ENCODE data around the gene RTN4.
"Not testable (repeated sequence)": the region's sequence is repeated elsewhere in the genome, so short reads cannot be mapped to it uniquely, and the experiment has no call there.

Gene RTN4

DNA sequence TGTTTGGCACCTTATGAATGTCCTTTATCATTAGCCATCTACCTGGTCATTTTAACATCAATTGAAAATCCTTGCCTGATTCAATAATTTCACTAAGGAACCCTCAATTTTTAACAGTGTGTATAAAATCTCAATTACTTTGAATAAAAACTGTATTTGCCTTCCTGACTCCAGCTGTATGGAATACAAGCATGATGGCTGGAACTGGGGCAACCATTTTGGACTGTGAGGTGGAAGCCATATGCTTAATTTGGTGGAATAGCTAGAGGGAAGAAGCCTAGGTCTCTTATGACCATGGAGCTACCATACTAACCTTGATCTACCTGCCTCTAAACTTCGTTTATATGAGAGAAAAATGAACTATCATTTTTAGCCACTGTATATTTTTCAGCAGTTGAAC, 12.5 kb upstream of the RTN4 start:
- Histone ChIP-seq H3K27ac (ENCODE audit: low read length) (no peak overlapping the region), H3K4me3 (ENCODE audit: low read length) (no peak overlapping the region), H3K9me3 (ENCODE audit: insufficient read depth, low read depth, low read length) (no peaks in the 10 kb centered on the region), H3K27me3 (ENCODE audit: insufficient read depth, low read length) (no peaks in the 10 kb centered on the region), H3K9ac (ENCODE audit: low read depth, low read length) (no peak overlapping the region), H3K36me3 (ENCODE audit: insufficient read depth, low read depth, low read length) (no peaks in the 10 kb centered on the region), H3K4me1 (ENCODE audit: insufficient read depth, low read length) (no peaks in the 10 kb centered on the region)

DNA sequence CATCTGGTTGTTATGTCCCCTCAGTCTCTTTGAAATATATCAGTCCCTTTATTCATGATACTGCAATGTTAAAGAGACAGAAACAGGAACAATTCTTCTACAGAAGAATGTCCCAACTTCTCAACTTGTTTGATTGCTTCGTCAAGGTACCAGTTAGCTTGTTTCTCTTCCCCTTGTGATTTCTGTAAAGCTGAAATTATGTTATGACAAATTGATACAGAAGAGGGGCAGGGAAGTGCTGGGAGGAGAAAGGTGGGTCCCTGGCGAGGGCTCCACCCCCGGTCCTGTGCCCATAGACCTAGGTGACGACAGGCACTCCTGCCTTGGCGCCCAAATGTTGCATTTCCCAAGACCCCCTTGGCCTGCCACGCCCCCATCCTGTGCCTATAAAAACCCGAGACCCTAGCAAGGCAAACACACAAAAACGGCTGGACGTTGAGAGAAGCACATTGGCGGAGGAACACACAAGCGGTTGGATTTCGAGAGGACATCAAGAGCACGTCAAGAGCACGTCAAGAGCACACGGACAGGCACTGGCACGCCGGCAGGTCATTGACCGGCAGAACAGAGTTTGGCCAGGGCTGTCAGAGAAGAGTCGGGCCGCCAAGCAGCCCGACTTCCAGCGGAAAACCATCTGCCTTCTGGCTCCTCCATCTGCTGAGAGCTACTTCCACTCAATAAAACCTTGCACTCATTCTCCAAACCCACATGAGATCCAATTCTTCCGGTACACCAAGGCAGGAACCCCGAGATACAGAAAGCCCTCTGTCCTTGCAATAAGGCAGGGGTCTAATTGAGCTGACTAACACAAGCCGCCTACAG, 11.5 kb upstream of the RTN4 start:
- H3K27me3 ChIP-seq (ENCODE audit: insufficient read depth, low read length) = no peaks in the 10 kb centered on the region

DNA sequence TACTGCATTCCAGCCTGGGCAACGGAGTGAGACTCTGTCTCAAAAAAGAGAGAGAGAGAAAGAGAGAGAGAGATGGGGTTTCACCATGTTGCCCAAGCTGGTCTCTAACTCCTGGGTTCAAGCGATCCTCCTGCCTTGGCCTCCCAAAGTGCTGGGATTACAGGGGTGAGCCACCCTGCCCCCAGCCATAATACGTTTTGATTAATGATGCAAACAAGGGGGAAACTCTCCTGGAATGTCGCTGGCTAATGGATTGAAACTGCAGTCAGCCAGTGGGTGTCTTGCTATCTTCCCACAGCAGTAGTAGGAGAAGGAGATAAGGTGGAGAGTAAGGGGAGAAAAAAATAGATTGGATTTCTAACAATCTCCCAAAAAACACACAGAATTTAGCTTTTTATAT, 9.5 kb upstream of the RTN4 start:
- H3K9ac ChIP-seq (ENCODE audit: low read depth, low read length) = no peak overlapping the region
- peaks cover 5% of the 10 kb centered on the region; the same call in 1 of the 2 replicates for H3K4me1 ChIP-seq (ENCODE audit: insufficient read depth, low read length)
- H3K9me3 ChIP-seq (ENCODE audit: insufficient read depth, low read depth, low read length) = no peaks in the 10 kb centered on the region
- no peak overlapping the region for H3K4me3 ChIP-seq (ENCODE audit: low read length)
- H3K27me3 ChIP-seq (ENCODE audit: insufficient read depth, low read length) = no peaks in the 10 kb centered on the region
- H3K27ac ChIP-seq (ENCODE audit: low read length) = no peak overlapping the region
- H3K36me3 ChIP-seq (ENCODE audit: insufficient read depth, low read depth, low read length) = no peaks in the 10 kb centered on the region

More for the DNA sequence above, 11.5 kb upstream of the RTN4 start:
- Histone ChIP-seq H3K9me3 (ENCODE audit: insufficient read depth, low read depth, low read length) (no peaks in the 10 kb centered on the region), H3K36me3 (ENCODE audit: insufficient read depth, low read depth, low read length) (no peaks in the 10 kb centered on the region), H3K9ac (ENCODE audit: low read depth, low read length) (no peak overlapping the region), H3K4me3 (ENCODE audit: low read length) (no peak overlapping the region), H3K4me1 (ENCODE audit: insufficient read depth, low read length) (no peaks in the 10 kb centered on the region), H3K27ac (ENCODE audit: low read length) (no peak overlapping the region)

DNA sequence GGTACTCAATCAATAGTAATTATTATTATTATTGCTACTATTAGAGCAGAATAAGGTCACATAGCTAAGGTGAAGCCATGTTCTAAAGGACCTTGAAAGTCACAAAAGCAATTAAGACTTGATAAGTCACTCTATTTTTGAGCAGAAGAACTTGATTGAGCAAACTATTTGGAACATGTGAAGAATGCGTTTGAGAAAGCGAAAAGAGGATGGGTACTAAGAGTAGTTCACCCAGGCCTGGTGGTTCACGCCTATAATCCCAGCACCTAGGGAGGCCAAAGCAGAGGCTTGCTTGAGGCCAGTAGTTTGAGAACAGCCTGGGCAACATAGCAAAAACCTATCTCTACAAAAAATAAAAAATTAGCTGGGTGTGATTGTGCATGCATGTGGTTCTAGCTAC, 7.2 kb upstream of the RTN4 start:
- Histone ChIP-seq H3K27me3 (ENCODE audit: insufficient read depth, low read length) (no peaks in the 10 kb centered on the region), H3K9me3 (ENCODE audit: insufficient read depth, low read depth, low read length) (no peaks in the 10 kb centered on the region), H3K4me3 (ENCODE audit: low read length) (no peak overlapping the region), H3K27ac (ENCODE audit: low read length) (no peak overlapping the region), H3K36me3 (ENCODE audit: insufficient read depth, low read depth, low read length) (no peaks in the 10 kb centered on the region), H3K9ac (ENCODE audit: low read depth, low read length) (no peak overlapping the region), H3K4me1 (ENCODE audit: insufficient read depth, low read length) (peaks cover 5% of the 10 kb centered on the region)

DNA sequence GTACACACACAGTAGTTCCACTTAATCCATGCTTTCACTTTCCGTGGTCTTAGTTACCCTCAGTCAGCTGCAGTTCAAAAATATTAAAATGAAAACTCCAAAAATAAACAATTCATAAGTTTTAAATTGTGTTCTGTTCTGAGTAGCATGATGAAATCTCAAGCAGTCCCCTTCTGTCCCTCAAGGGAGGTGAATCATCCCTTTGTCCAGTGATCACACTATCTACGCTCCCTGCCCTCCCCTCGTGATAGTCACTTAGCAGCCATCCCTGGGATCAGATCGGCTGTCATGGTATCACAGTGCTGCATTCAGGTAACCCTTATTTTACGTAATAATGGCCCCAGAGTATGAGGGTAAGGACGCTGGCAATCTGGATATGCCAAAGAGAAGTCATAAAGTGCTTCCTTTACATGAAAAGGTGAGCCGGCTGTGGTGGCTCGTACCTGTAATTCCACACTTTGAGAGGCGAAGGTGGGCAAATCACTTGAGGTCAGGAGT, 5.8 kb upstream of the RTN4 start:
- Histone ChIP-seq H3K9ac (ENCODE audit: low read depth, low read length) (no peak overlapping the region), H3K4me3 (ENCODE audit: low read length) (no peak overlapping the region), H3K9me3 (ENCODE audit: insufficient read depth, low read depth, low read length) (no peaks in the 10 kb centered on the region), H3K27me3 (ENCODE audit: insufficient read depth, low read length) (no peaks in the 10 kb centered on the region), H3K36me3 (ENCODE audit: insufficient read depth, low read depth, low read length) (no peaks in the 10 kb centered on the region), H3K4me1 (ENCODE audit: insufficient read depth, low read length) (peaks cover 14% of the 10 kb centered on the region), H3K27ac (ENCODE audit: low read length) (no peak overlapping the region)

DNA sequence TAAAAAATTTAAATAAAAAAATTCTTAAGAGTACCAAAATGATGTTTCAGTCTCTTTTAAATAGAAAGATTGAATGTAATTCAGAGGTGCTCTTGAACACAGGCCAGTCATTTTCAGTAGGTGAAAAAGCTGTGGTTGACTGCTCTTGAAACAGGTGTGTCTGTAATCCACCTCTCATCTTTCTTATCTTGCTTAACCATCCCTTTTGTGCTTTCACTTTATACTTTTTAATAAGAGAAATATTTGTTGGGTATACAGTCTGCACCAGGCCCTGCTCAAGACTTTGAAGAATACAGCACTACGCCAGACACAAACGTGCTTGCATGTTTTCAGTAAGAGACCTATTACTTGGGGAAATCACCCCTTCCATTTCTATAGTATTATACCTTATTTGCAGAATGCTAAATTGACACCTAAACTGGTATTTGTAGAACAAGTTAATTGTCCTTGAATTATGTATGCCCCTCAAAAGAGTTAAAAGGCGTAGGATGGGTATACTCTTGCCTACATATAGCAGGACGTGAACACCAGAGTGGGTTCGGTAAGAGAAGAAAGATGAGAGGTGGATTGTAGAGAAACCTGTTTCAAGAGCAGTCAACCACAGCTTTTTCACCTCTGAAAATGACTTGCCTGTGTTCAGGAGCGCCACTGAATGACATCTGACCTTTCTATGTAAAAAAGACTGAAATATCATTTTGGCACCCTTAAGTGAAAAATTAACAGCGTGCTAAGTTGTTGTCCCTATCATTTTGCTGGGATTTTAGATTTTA, 4.0 kb upstream of the RTN4 start:
- no peak overlapping the region for H3K9ac ChIP-seq (ENCODE audit: low read depth, low read length)
- no peak overlapping the region for H3K4me3 ChIP-seq (ENCODE audit: low read length)
- no peaks in the 10 kb centered on the region for H3K36me3 ChIP-seq (ENCODE audit: insufficient read depth, low read depth, low read length)
- H3K27ac ChIP-seq (ENCODE audit: low read length) = no peak overlapping the region
- H3K27me3 ChIP-seq (ENCODE audit: insufficient read depth, low read length) = no peaks in the 10 kb centered on the region
- H3K4me1 ChIP-seq (ENCODE audit: insufficient read depth, low read length) = peaks cover 14% of the 10 kb centered on the region
- H3K9me3 ChIP-seq (ENCODE audit: insufficient read depth, low read depth, low read length) = no peaks in the 10 kb centered on the region

DNA sequence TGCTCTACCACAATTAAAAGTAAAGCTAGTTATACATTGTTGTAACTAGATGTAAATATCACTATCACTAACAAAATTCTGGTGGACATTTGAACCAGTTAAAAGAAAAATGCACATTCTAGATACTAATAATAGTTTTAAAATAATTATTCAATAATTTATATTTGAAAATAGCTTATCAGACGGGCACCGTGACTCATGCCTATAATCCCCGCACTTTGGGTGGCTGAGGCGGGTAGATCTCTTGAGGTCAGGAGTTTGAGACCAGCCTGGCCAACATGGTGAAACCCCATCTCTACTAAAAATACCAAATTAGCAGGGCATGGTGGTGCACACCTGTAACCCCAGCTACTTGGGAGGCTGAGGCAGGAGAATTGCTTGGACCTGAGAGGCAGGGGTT, 3.0 kb upstream of the RTN4 start:
- not testable (repeated sequence) for H3K9ac ChIP-seq (ENCODE audit: low read depth, low read length); H3K36me3 ChIP-seq (ENCODE audit: insufficient read depth, low read depth, low read length); H3K4me3 ChIP-seq (ENCODE audit: low read length); H3K27ac ChIP-seq (ENCODE audit: low read length); H3K9me3 ChIP-seq (ENCODE audit: insufficient read depth, low read depth, low read length); H3K27me3 ChIP-seq (ENCODE audit: insufficient read depth, low read length)
- H3K4me1 ChIP-seq (ENCODE audit: insufficient read depth, low read length) = peaks cover 14% of the 10 kb centered on the region

DNA sequence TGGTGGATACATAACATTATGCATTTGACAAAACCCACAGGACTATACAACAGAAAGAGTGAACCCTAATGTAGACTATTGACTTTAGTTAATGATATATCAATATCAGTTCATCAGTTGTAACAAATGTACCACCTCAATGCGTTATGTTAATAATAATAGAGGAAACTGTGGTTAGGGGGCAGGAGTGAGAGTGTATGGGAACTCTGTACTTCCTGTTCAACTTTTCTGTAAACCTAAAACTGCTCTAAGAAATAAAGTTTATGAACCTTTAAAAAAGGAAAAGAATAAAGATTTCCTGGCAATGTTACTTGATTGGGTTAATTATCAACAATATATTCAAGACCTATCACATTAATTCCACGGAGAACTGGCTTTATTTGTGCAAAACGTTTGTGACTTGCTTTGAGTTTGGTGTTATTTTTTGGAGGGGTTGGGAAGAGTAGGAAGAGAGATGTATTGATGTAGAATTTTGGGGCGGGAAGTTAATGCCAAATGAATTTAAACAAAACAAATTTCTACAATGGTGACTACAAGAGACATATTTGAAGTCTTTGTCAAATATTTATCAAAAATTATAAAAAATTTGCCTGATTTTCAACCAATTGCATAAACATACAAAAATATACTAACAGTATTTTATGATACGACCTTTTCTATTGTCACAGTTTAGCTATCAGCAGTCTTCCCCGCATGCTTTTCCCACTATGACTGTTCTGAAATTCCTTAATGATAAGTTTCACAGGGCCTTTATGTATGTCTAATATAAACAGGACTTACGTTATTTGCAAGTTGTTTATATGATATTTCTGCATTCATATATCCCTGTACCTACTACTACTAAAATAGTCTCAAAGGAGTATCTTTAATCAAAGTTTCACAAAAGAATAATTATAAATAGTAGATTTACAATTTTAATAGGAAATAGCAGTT, 2.1 kb upstream of the RTN4 start:
- Histone ChIP-seq H3K4me1 (ENCODE audit: insufficient read depth, low read length) (peaks cover 20% of the 10 kb centered on the region), H3K4me3 (ENCODE audit: low read length) (peak overlapping the region; percentile 69; the same call in 1 of the 2 replicates)

DNA sequence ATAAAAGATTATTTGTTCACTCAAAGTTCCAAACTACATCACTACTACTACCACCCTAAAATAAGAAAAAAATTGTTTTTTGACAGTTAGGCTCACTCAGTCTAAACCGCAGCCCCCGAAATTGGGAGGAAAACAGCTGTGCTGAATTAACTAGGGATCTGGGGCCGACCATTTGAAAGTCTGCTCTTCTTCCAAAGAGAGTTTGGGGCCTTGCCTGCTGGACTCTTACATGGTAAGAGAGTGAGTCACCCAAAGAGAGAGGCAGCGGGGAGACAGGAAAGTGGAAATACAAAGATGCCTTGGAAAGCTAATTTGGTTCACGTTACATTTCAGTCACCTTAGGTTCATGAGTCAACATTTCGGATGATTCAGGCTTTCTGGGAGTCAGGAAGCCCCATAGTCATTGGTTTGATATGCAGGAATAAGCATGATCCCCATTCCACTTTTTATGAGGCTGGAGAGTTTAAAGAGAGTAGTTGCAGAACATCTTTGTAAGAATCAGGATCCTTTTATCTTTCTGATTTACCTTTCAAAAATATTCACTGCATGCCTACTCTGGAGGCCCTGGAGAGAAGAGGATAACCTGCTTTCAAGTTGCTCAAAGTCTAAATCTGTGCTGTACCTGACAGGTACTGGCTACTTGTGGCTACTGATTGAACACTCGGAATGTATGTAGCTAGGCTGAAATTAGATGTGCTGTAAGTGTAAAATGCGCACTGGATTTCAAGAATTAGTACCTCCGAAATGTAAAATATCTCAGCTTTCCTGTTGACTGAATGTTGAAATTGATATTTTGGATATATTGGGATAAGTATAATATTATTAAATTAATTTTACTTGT, 995 bp upstream of the RTN4 start:
- no peaks in the 10 kb centered on the region for H3K27me3 ChIP-seq (ENCODE audit: insufficient read depth, low read length)
- H3K36me3 ChIP-seq (ENCODE audit: insufficient read depth, low read depth, low read length) = peaks cover 7% of the 10 kb centered on the region; the same call in 1 of the 2 replicates
- peak overlapping the region; percentile 83; the same call in 1 of the 2 replicates for H3K9ac ChIP-seq (ENCODE audit: low read depth, low read length)
- peak overlapping the region; percentile 69 for H3K4me3 ChIP-seq (ENCODE audit: low read length)
- no peaks in the 10 kb centered on the region for H3K9me3 ChIP-seq (ENCODE audit: insufficient read depth, low read depth, low read length)
- H3K4me1 ChIP-seq (ENCODE audit: insufficient read depth, low read length) = peaks cover 25% of the 10 kb centered on the region
- H3K27ac ChIP-seq (ENCODE audit: low read length) = no peak overlapping the region

More for the DNA sequence above, 2.1 kb upstream of the RTN4 start:
- H3K27me3 ChIP-seq (ENCODE audit: insufficient read depth, low read length) = no peaks in the 10 kb centered on the region
- H3K36me3 ChIP-seq (ENCODE audit: insufficient read depth, low read depth, low read length) = peaks cover 7% of the 10 kb centered on the region; the same call in 1 of the 2 replicates
- H3K27ac ChIP-seq (ENCODE audit: low read length) = no peak overlapping the region
- H3K9me3 ChIP-seq (ENCODE audit: insufficient read depth, low read depth, low read length) = no peaks in the 10 kb centered on the region
- no peak overlapping the region for H3K9ac ChIP-seq (ENCODE audit: low read depth, low read length)

DNA sequence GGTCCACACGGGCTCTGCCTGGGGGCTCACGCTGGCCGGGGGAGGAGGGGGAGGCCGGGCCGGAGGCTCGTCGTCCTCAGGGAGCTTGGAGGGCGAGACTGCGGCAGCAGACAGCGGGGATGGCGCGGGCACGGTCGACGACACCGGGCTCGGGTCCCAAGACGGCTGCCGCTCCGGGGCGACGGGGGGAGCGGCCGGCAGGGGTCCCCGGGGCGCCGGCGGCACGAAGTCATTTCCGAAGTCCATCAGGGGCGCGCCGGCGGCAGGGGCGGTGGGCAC, 491 bp downstream of the RTN4 start:
- peaks cover 32% of the 10 kb centered on the region for H3K4me1 ChIP-seq (ENCODE audit: insufficient read depth, low read length)
- peaks cover 7% of the 10 kb centered on the region; the same call in 1 of the 2 replicates for H3K36me3 ChIP-seq (ENCODE audit: insufficient read depth, low read depth, low read length)
- no peaks in the 10 kb centered on the region for H3K27me3 ChIP-seq (ENCODE audit: insufficient read depth, low read length)
- H3K4me3 ChIP-seq (ENCODE audit: low read length) = peak overlapping the region; percentile 92
- peak overlapping the region; percentile 64 for H3K27ac ChIP-seq (ENCODE audit: low read length)
- peak overlapping the region; percentile 98 for H3K9ac ChIP-seq (ENCODE audit: low read depth, low read length)
- H3K9me3 ChIP-seq (ENCODE audit: insufficient read depth, low read depth, low read length) = no peaks in the 10 kb centered on the region
